ENCODE measurements around the gene CRYGB.
A peak's percentile ranks its signal among the peaks of the same experiment; 100 is the strongest.
"Not testable (repeated sequence)": the region's sequence is repeated elsewhere in the genome, so short reads cannot be mapped to it uniquely, and the experiment has no call there.

The CRYGB gene

DNA sequence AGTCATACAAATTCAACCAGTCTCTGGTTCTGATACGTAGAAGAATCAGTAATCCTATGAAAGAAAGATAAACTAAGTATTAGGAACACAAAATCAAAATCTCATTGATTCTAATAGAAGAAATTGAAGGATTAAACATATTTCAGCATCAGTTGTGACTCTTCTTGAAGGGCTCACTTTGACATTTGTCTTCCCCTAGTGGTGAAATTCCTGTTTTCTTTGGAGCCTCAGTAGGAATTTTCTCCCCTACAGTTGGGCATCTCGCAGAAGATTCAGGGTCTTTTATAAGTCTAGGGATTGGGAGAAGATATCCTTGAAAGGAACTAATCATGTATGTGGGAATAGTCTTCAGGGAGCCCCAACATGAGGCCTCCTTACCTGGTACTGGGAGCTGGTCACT is 2.8 kb upstream of the CRYGB start:
- no peak for DNase-seq

DNA sequence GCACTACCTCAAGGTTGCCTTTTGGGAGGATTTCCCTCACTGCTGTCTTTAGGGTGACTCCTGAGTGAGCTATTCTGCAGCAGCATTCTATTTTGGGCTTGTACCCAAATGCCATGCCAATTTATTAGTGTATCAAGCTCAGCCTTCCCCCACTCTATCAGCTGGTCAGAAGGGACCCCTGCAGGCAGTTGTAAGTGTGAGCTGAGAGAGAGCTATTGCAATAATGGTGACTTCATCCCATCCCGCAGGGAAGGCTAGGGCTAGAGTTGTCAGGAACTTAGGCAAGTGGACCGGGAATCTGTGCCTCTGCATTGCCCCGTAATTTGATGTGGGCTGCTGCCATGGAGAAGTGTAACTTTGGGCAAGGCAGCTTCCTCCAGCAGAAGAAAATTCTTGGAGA is 1.8 kb upstream of the CRYGB start:
- DNase-seq = no peak

- no peak for DNase-seq
Measured at GRCh38 chr2:208147008-208147407, 1.1 kb upstream of the CRYGB start.

DNA sequence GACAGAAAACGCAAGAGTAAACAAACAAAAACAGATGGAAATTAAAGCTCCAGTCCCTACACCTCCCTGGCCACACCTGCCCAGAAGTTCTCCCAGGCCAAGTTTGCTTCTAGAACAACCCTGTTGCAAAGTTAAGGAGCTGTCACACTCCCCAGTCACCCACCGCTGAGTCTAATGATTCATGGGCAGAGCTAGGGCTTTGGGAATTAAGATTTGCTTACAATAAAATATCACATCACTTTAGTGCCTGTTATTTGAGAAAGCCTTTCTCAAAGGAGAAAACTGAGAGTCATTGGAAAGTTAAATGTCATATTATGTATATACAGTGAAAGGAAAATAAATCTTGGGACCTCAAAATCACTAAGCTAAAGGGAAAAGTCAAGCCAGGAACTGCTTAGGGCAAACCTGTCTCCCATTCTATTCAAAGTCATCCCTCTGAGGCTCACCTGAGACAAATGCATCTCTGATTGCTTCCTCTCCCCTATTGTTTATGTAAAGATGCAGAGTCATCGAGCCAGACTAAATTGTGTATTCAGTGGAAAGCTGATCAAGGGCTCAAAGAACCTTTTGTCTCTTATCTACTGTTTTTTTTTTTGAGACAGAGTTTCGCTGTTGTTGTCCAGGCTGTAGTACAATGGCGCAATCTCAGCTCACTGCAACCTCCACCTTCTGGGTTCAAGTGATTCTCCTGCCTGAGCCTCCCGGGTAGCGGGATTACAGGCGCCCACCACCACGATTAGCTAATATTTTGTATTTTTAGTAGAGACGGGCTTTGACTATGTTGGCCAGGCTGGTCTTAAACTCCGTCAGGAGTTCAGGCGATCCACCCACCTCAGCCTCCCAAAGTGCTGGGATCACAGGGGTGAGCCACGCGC is 2.8 kb downstream of the CRYGB start:
- DNase-seq = no peak

DNA sequence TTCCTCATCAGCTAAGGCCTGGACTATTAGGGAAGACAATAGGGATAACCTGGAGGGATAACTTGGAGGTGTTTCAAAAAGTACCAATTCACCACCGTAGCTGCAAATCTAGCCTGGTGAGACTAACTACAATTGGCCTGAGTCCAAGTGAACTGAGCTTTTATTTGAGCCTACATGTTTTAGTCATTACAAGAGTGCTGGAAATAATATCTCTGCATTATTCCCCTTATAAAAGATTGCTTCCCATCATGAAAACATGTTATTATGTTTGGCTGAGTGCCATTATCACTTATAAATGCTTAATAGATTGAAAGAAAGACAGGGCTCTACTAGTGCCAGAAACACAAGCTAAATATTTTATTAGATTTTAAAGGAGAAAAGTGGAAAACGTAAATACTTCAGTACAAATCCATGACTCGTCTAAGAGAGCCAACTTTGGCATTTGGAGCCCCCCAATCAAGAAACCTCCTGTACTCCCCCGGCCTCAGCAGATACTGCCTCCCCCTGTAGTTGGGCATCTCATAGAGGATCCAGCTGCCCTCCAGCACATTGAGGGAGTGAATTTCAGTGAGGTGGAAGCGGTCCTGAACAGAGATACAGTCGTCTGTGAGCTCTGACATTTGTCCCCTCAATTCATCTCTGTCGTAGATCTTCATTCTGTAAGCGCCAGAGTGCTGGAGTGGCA is 3.6 kb downstream of the CRYGB start:
- DNase-seq = no peak

- DNase-seq = no peak
Measured at GRCh38 chr2:208139447-208139846, 6.5 kb downstream of the CRYGB start.

DNA sequence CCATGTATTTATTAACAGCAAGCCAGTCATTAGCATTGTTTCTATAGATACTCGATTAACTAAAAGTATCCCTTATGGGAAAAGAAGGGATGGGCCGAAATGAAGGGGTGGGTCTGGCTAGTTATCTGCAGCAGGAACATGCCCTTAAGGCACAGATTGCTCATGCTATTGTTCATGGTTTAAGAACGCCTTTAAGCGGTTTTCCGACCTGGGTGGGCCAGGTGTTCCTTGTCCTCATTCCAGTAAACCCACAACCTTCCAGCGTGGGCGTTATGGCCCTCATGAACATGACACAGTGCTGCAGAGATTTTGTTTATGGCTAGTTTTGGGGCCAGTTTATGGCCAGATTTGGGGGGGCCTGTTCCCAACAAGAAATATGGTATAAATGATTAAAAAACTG is 7.6 kb downstream of the CRYGB start:
- not testable (repeated sequence) for DNase-seq

GRCh38 chr2:208136716-208137094 is 9.3 kb downstream of the CRYGB start:
- DNase-seq = no peak

GRCh38 chr2:208135794-208136715 is 9.9 kb downstream of the CRYGB start:
- DNase-seq = no peak

- peak; percentile 31 for DNase-seq
Measured at GRCh38 chr2:208134928-208135586, 10.9 kb downstream of the CRYGB start.

DNA sequence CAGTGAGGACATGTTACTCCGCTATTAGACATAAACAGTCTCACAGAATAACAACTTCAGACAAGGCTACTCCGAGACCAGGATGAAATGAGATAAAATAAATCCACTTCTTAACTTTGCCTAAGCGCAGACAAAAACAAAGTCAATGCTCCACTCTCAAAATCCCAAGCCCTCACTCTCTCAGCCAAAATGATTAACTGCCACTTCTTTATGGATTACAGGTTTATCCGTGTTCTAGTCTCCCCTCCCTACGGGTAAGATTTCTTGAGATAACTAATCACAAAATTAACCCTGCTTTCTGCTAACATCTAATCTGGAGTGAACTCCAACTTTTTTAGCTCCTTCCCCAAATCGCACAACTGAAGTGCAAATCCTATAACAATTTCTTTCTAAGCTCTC is 15.2 kb downstream of the CRYGB start:
- DNase-seq = no peak

GRCh38 chr2:208129744-208130711 is 15.9 kb downstream of the CRYGB start, which contains the start of gene CRYGC:
CRYGC (minus strand) TSS chr2:208129828; CDS start chr2:208129792, 36 bp downstream.
- no peak for DNase-seq

- no peak for DNase-seq
Measured at GRCh38 chr2:208128136-208128535, 17.8 kb downstream of the CRYGB start.

- no peak for DNase-seq
Measured at GRCh38 chr2:208127090-208127489, 18.9 kb downstream of the CRYGB start.

- DNase-seq = no peak
Measured at GRCh38 chr2:208125251-208125650, 20.7 kb downstream of the CRYGB start.

GRCh38 chr2:208124013-208124715 is 21.8 kb downstream of the CRYGB start, which contains the start of gene CRYGD:
CRYGD (minus strand) TSS chr2:208124524; CDS start chr2:208124473, 51 bp downstream.
- DNase-seq = not testable (repeated sequence)

DNA sequence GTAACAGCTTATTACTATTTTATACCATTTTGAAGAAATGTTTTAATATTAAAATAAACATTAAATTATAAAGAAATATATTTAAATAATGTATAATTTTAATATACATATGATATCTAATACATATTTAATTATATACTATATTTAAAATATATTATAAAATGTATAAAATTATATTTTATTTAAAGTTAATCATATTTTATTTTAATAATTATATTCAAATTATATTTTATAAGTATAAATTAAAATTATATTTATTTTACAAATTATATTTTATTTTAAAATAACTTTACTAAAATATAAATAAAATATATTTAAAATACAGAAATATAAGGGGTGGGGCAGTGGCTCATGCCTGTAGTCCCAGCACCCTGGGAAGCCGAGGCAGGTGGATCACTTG is 23.7 kb downstream of the CRYGB start:
- no peak for DNase-seq

- DNase-seq = no peak
Measured at GRCh38 chr2:208118918-208119317, 27.0 kb downstream of the CRYGB start.

DNA sequence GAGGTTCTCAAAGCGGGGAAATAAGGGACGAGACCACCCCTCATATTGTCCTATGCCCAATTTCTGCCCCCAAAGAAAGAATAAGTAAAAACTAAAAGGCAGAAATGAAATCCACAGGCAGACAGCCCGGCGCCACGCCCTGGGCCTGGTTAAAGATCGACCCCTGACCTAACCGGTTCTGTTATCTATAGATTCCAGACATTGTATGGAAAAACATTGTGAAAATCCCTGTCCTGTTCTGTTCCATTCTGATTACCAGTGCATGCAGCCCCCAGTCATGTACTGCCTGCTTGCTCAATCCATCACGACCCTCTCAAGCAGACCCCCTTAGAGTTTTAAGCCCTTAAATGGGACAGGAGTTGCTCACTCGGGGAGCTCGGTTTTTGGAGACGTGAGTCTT is 28.6 kb downstream of the CRYGB start:
- DNase-seq = not testable (repeated sequence)

- DNase-seq = no peak
Measured at GRCh38 chr2:208112969-208113368, 33.0 kb downstream of the CRYGB start.

Data from activated CD4-positive, alpha-beta T cell treated with anti-CD3 and anti-CD28 coated beads, Interleukin-10, Interleukin-2, amounts not matched to agents 100 ng/mL and 50 ng/mL, durations not matched to agents 16 hours and 8 hours (primary cell).